ENCODE results near the gene CACHD1.

DNA sequence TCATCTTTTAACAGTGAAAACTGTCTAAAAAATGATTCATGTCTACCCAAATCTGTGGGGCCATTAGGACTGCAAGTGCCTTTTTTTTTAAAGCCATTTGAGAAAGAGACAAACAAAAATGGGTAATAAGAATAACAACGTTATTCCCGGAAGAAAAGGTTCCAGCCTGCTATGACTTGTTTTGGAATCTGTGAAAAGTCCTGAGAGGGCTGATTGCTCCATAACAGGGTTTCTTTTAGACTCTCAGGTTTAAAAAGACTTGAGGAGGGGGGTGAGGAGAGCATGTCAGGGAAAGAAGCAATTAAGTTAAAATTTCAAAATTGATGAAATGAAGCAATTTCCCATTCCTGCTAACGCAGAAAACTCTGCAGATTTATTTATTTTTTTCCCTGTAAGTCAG lies 56.4 kb downstream of the CACHD1 start:
- TF ChIP-seq, protein P1, sequence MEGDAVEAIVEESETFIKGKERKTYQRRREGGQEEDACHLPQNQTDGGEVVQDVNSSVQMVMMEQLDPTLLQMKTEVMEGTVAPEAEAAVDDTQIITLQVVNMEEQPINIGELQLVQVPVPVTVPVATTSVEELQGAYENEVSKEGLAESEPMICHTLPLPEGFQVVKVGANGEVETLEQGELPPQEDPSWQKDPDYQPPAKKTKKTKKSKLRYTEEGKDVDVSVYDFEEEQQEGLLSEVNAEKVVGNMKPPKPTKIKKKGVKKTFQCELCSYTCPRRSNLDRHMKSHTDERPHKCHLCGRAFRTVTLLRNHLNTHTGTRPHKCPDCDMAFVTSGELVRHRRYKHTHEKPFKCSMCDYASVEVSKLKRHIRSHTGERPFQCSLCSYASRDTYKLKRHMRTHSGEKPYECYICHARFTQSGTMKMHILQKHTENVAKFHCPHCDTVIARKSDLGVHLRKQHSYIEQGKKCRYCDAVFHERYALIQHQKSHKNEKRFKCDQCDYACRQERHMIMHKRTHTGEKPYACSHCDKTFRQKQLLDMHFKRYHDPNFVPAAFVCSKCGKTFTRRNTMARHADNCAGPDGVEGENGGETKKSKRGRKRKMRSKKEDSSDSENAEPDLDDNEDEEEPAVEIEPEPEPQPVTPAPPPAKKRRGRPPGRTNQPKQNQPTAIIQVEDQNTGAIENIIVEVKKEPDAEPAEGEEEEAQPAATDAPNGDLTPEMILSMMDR (IDR thresholded peaks at IDR 0.05) = no peak
- TF ChIP-seq POLR2A (IDR thresholded peaks at IDR 0.05) = no peak
- TF ChIP-seq EP300 (IDR thresholded peaks at IDR 0.05) = no peak
